Testis (tissue), 3 donors: Measurements from ENCODE around the gene KCTD16. TPM values are rescaled to one million over a fixed set of nuclear protein-coding genes. Genes with fewer than 3 reads are reported as not detected.

Experiments used
- DNase-seq: peaks from one replicate; pipeline ENCODE4 v3.0.0-alpha.2; 2019
- H3K27ac ChIP-seq, 2 donors: fragments of 200-600 bp; sonication (generic); one replicate each; pipeline ENCODE4 v1.5.1; 2019
- H3K27me3 ChIP-seq: fragments of 200-600 bp; sonication (generic); one replicate; pipeline ENCODE4 v1.5.1; 2019
- H3K36me3 ChIP-seq: fragments of 200-600 bp; sonication (generic); one replicate; pipeline ENCODE4 v1.5.1; 2017; ENCODE audit warnings: low read depth; ENCODE audit errors: missing control alignments
- H3K4me1 ChIP-seq: fragments of 200-600 bp; sonication (generic); one replicate; pipeline ENCODE4 v1.5.1; 2019
- H3K4me3 ChIP-seq, 2 donors: fragments of 200-600 bp; sonication (generic); one replicate each; pipeline ENCODE4 v1.5.1; 2017 to 2019
- H3K9me3 ChIP-seq: fragments of 200-600 bp; sonication (generic); one replicate; pipeline ENCODE4 v1.5.1; 2017
- CTCF ChIP-seq, 3 experiments: fragments of 450-650 bp in 2 of 3; fragments of 200-600 bp in 1 of 3; sonication (generic) in 1 of 3; IDR thresholded peaks; one replicate each; pipeline ENCODE4 v1.5.1; 2016 to 2019; ENCODE audit warnings: antibody characterized with exemption in 3 of 3, mild to moderate bottlenecking in 2 of 3, moderate library complexity in 1 of 3
- POLR2A ChIP-seq: fragments of 450-650 bp; IDR thresholded peaks from one replicate; pipeline ENCODE4 v1.6.1; 2017; ENCODE audit warnings: antibody characterized with exemption, mild to moderate bottlenecking, moderate library complexity
- WGBS, 2 donors: methylation state at CpG; one replicate each; pipeline ENCODE4 v1.1.5; 2018; 5-methylcytosine and 5-hydroxymethylcytosine counted together
- intact Hi-C: fragments of 100-400 bp; cut with DNase I; formaldehyde crosslinking; loops from one replicate; pipeline ENCODE4 v1.15.1; 2023; ENCODE audit warnings: low total_unique reads
- polyA plus RNA-seq: library from polyadenylated mRNA; stranded (reverse); fragments of 350-450 nt; fragmentation: Illumina TruSeq; extraction: RNeasy Lipid Tissue Mini Kit (QIAGEN cat#74804); gene quantifications from one replicate; pipeline ENCODE4 v1.2.3, GENCODE V29; 2014; ENCODE audit warnings: low read depth, low replicate concordance; ENCODE audit not compliant: insufficient read depth
- total RNA-seq, 2 donors: library from RNA; depleted of rRNA; stranded (reverse); fragments of >200 nt; gene quantifications; one replicate each; pipeline ENCODE4 v1.2.3, GENCODE V29; 2016

The KCTD16 gene
- total and polyA plus RNA-seq, 3 donors from 2014 or later: 1.4 to 3.2 (median 2.7) TPM

- no peak for TF ChIP-seq CTCF (IDR thresholded peaks at IDR 0.05)
- TF ChIP-seq POLR2A: no peak
- Histone ChIP-seq H3K4me3 (no peak overlapping the region), H3K9me3 (no peaks in the 10 kb centered on the region), H3K27me3 (no peaks in the 10 kb centered on the region), H3K27ac (no peak overlapping the region), H3K4me1 (no peaks in the 10 kb centered on the region), H3K36me3 (no peaks in the 10 kb centered on the region)
- WGBS, 2 donors: 58 to 65% methylated on average over 10 of the region's 10 CpGs
- no peak for DNase-seq
- intact Hi-C loops: no loop called here
Measured at GRCh38 chr5:144510845-144511579, 340.3 kb downstream of the KCTD16 start.

GRCh38 chr5:144511580-144512072 is 341.0 kb downstream of the KCTD16 start:
- H3K4me3 ChIP-seq: no peak overlapping the region
- H3K36me3 ChIP-seq: no peaks in the 10 kb centered on the region
- no peaks in the 10 kb centered on the region for H3K9me3 ChIP-seq
- WGBS, 2 donors: 70 to 78% methylated on average over 4 of the region's 4 CpGs
- intact Hi-C loops: no loop called here
- no peak overlapping the region for H3K27ac ChIP-seq
- no peaks in the 10 kb centered on the region for H3K27me3 ChIP-seq
- no peak for DNase-seq
- no peak for TF ChIP-seq POLR2A
- no peak for TF ChIP-seq CTCF (IDR thresholded peaks at IDR 0.05)
- no peaks in the 10 kb centered on the region for H3K4me1 ChIP-seq

GRCh38 chr5:144522698-144523097 is 352.0 kb downstream of the KCTD16 start:
- H3K36me3 ChIP-seq: no peaks in the 10 kb centered on the region
- WGBS, 2 donors: 67 to 100% methylated on average over 1 of the region's 1 CpG
- no peaks in the 10 kb centered on the region for H3K4me1 ChIP-seq
- intact Hi-C loops: no loop called here
- no peak overlapping the region for H3K4me3 ChIP-seq
- no peaks in the 10 kb centered on the region for H3K27me3 ChIP-seq
- no peaks in the 10 kb centered on the region for H3K9me3 ChIP-seq
- no peak for DNase-seq
- H3K27ac ChIP-seq: no peak overlapping the region
- no peak for TF ChIP-seq CTCF (IDR thresholded peaks at IDR 0.05)
- no peak for TF ChIP-seq POLR2A

GRCh38 chr5:144525000-144525399 is 354.3 kb downstream of the KCTD16 start:
- no peaks in the 10 kb centered on the region for H3K4me1 ChIP-seq
- no peak for TF ChIP-seq CTCF (IDR thresholded peaks at IDR 0.05)
- no peak for TF ChIP-seq POLR2A
- intact Hi-C loops: no loop called here
- no peak overlapping the region for H3K4me3 ChIP-seq
- H3K27me3 ChIP-seq: no peaks in the 10 kb centered on the region
- WGBS, 2 donors: 60 to 84% methylated on average over 1 of the region's 1 CpG
- H3K9me3 ChIP-seq: no peaks in the 10 kb centered on the region
- H3K36me3 ChIP-seq: no peaks in the 10 kb centered on the region
- no peak overlapping the region for H3K27ac ChIP-seq
- DNase-seq: no peak

- H3K4me3 ChIP-seq: no peak overlapping the region
- intact Hi-C loops: no loop called here
- no peaks in the 10 kb centered on the region for H3K9me3 ChIP-seq
- no peaks in the 10 kb centered on the region for H3K36me3 ChIP-seq
- no peaks in the 10 kb centered on the region for H3K4me1 ChIP-seq
- WGBS, 2 donors: 92 to 97% methylated on average over 1 of the region's 1 CpG
- H3K27me3 ChIP-seq: no peaks in the 10 kb centered on the region
- DNase-seq: no peak
- TF ChIP-seq CTCF (IDR thresholded peaks at IDR 0.05) (no peak), POLR2A (no peak)
- no peak overlapping the region for H3K27ac ChIP-seq
Measured at GRCh38 chr5:144531188-144531587, 360.5 kb downstream of the KCTD16 start.
